ENCODE data around the gene LZTR1.
"Not testable (repeated sequence)": the region's sequence is repeated elsewhere in the genome, so short reads cannot be mapped to it uniquely, and the experiment has no call there.

Gene LZTR1

DNA sequence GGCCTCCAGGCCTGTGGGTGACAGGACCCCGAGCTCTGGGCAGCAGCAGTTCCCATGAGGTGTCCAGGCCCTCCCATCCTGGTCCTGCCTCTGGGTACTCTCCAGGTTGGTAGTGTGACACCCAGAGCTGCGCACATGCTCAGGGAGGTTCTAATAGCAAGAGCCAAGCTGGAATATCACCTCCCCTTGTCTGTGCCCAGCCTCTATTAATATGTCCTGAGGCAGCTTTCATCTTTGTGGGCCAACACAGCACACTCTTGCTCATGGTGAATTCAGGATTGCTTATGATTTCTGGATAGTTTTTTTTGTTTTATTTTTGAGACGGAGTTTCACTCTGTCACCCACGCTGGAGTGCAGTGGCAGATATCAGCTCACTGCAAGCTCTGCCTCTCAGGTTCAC is 36.2 kb downstream of the LZTR1 start:
- no peak for DNase-seq

DNA sequence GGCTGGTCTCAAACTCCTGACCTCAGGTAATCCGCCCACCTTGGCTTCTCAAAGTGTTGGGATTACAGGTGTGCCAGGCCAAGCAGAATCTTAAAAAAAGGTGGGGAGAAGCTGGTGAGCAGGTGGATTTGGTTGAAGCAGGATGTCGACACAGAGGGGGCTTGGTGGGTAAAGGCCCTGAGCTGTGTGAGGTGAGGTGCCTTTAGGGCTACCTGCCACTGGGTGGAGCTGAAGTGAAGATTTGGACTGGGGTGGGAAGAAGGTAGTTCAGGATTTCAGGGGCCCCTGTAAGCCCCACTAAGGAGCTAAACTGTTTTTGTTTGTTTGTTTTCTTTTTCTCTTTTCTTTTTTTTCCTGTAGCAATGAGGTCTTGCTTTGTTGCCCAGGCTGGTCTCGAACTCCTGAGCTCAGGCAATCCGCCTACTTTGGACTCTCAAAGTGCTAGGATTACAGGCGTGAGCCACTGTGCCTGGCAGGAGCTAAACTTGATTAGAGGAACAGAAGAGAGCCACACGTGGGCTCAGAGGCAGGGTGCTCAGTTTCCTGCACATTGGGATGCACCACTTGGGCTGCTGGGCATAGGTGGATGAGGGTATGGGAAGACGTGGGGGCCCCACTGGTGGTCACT is 38.8 kb downstream of the LZTR1 start:
- no peak for DNase-seq

DNA sequence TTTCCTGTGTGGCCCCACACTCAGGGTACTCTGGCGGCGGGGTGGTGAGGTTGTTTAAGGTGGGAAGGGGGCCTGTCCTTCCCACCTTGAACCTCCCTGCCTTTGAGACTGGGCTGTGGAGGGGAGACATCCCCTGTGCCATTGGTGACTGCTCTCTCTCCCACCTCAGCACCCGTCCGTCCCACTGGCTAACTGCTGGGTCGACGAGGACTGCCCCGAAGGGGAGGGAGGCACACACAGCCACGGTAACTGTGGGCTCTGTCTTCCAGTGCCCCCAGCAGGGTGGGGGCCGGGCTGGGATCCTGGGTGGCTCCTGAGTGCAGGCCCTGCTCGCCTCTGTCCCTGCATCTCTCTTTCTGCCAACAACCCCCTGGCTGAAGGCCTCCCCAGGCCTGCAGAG is 40.4 kb downstream of the LZTR1 start:
- no peak for DNase-seq

DNA sequence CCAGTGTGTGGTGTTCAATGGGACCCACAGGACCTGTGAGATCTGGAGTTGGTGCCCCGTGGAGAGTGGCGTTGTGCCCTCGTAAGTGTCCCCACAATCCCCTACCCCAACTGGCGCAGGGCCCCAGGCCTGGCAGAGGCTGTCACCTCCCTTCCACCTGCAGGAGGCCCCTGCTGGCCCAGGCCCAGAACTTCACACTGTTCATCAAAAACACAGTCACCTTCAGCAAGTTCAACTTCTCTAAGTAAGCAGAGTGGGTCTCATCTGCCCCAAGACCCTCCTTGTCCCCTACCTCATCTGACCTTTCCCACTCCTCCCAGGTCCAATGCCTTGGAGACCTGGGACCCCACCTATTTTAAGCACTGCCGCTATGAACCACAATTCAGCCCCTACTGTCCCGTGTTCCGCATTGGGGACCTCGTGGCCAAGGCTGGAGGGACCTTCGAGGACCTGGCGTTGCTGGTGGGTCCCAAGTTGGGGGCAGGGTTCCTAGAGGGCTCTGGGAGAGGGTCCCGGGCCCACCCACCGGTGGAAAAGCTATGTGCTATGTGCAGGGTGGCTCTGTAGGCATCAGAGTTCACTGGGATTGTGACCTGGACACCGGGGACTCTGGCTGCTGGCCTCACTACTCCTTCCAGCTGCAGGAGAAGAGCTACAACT is 41.0 kb downstream of the LZTR1 start:
- DNase-seq, result no peak

DNA sequence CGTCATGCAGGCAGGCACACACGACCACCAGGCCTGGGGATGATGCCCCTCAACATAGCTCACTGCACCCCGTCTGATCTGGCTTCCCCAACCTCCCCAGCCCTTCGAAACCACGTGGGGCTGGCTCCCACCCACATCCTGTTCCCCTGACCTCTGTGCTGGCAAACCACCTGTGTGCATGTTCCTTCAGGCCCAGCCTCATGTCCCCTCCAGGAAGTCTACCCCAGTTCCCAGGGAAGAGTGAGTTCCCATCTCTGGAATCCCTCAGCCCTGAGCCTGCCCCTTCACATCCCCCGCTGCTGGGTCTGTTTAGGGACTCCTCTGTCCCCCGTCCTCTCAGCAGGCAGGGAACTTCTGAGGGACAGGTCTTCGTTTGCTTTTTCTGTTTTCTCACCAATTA is 43.2 kb downstream of the LZTR1 start:
- no peak for DNase-seq

DNA sequence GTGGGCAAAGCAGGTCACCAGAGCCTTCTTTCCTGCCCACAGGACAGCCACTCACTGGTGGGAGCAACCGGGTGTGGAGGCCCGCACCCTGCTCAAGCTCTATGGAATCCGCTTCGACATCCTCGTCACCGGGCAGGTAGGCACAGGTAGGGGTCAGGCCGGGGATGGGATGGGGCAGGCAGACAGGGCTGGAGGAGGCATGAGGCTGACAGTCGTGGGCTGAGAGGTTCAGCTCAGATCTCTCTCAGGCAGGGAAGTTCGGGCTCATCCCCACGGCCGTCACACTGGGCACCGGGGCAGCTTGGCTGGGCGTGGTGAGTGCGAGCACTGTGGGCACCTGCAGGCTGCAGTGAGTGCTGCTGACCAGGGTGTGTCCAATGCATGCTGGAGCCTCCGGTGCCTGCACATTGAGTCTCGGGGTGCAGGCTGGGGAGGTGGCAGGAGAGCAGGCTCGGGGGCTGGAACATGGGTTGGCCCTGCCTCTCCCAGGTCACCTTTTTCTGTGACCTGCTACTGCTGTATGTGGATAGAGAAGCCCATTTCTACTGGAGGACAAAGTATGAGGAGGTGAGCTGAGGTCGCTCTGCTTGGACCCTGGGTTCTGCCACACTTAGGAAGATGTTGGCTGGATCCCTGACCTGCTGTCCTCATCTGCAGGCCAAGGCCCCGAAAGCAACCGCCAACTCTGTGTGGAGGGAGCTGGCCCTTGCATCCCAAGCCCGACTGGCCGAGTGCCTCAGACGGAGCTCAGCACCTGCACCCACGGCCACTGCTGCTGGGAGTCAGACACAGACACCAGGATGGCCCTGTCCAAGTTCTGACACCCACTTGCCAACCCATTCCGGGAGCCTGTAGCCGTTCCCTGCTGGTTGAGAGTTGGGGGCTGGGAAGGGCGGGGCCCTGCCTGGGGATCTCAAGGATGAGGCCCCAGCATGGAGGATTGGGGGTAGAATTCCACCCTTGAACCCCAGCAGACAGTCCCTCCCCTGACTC is 44.0 kb downstream of the LZTR1 start:
- DNase-seq, result no peak

DNA sequence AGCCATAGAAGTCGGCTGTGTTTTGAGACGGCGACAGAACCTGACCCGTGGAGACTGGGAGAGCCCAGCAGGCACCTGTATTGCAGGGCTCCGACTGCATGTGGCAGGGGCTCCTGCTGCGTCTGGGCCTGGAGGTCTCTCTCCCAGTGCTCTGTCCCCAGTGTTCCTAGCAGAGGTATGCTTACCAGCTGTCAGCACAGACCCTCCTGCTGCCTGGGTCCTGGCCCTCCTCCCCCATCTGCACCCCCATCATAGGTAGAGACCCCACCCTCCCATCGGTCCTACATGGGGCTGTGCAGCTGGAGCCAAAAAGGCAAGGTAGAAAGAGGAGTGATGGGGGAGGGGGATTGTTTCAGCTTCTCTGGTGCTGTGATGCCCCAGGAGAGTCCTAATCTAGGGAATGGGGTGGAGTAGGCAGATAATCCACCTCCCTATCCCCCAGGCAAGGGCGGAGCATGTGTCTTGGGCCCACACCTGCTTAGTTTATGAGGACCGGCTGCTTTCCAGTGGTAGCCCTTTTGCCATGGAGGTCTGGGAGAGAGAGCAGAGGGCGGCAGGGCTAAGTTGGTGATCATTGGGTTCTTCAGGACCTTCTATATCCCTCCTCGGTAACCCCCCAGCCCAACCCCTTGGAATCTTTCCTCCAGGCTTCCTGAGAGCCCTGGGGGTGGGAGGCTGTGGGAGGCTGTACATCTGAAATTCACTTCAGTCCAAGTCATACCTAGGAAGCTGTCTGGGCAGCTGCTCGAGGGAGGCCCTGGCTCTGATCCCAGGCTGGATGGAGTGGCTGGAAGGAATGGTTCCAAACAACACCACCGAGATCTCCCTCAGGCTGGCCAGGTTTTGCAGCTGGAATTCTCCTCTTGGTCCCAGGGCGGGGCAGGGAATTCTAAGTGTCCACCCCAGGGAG is 44.9 kb downstream of the LZTR1 start:
- no peak for DNase-seq

DNA sequence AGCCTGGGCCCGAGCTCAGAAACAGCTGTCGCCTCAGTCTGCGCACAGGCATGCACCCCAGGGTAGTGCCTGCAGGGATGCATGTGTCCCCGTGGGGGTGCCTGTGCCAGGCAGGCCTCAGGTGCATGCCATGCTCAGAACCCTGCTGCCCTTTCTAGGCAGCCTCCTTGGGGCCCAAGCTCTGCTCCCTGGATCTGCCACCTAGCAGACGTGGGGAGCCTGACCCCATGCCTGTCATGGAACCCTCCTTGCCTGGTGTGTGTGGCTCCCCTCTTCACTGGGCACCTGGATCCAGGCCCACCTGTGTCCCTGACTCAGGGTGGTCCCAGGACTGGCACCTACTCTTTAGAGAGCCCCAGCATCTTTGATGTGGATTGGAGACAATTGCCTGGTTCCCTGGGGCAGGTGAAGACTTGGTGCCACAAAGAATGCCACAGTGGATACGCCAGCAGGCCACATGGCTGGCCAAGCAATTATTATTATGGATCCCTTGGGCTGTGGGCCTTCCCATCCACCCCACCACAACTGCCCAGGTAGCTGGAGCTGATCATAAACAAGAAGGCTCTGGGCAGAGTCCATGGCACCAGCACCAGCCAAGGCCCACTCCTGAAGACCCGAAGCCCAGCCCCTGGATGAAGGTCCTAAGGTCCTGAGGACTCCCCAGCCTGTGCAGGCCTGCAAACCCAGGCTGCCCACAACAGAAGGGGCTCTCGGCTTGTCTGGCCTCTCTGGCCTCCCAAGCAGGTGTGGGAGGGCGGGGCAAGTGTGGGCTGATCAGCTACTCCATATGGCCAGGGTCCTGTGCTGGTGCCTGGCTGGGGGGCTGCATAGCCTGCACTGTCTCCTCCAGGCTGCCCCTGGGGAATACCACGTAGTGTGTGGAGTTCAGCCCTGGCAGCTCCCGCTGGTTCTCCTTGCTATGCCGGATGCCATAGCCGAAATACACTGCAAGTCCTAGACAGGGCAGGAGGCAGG is 46.5 kb downstream of the LZTR1 start:
- no peak for DNase-seq

DNA sequence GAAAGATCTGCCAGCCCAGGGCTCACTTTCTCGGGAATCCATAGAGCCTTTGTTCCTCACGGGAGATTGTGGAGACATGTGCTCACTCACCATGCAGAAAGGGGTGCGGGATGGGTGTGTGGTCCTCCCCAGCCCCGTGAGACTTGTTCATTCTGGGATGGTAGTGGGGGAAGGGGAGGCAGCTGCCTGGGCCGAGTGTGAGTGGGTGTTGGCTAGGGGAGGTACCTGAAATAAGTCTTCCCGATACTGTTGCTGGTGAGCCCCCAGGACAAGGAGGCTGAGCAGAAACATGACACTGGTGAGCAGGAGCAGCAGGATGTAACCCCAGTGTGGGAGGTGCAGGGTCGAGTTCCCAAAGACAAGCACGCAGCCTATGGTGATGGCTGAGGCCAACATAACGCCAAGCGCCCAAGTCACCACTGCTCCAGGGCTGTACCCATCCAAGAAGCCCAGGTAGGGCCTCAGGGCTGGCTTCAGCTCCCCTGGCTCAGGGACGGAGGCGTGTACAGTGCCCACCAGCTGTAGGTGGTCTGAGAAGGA is 47.5 kb downstream of the LZTR1 start:
- no peak for DNase-seq

DNA sequence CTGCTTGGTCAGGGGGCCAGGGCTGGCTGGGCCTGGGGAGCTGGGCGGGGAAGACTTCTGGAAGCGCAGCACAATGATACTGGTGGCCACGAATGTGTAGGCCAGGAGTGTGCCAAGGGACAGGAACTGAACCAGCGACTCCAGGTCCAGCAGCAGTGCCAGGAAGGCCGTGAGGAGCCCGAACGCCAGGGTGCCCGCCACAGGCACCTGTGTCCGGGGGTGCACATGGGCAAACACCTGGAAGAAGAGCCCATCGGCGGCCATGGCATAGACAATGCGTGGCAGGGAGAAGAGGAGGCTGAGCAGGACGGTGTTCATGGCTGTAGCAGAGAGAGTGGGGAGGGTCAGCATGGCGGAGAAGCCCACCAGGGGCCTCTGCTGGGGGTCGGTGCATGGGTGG is 47.9 kb downstream of the LZTR1 start:
- DNase-seq, result no peak

DNA sequence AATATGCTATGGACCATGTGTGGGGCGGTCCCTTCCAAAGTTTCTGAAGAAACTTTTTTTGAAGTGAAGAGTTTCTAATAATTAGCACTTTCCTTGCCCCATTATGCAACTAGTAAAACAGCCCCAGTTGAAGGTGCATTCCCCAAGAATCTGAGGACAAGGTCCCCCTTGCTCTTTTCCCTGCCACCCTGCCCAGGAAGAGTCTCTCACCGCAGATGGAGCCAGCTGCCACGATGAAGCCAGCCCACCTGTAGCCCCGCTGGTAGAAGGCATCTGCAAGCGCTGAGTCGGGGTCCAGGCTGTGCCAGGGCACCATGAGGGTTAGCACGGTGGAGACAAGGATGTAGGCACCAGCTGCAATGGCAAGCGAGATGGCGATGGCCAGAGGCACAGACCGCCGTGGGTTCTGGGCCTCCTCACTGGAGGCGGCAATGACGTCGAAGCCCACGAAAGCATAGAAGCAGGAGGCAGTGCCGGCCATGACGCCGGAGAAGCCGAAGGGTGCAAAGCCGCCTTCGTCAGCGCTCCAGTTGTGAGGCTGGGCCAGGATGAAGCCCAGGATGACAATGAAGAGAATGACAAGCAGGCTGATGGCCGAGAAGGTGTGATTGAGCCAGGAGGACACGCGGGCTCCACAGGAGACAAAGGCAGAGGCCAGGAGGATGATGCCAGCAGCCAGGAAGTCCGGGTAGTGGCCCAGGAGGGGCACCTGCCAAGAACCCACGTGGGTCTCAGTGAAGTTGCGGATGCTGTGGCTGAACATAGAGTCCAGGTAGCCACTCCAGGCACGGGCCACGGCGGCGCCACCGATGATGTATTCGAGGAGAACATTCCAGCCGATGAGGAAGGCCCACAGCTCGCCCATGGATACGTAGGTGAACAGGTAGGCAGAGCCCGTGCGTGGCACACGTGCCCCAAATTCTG is 48.8 kb downstream of the LZTR1 start:
- no peak for DNase-seq

DNA sequence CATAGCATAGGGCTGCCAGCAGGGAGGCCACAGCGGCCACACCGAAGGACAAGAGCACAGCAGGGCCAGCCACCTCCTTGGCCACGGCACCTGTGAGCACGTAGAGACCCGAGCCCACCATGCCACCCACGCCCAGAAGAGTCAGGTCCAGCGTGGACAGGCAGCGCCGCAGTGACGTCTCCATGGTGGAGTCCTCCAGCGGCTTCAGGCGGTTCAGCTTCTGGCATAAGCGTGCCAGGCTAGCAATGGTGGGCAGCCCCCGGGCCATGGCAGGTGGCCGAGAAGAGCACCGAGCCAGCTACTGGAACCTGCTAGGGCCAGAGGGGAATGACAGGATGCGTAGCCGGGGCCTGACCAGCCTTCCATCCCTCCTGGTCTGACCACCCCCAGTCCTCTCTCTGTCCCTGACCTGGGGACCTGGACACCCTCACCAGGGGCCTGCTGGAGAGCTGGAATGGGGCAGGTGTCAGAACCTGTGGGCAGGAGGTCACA is 49.5 kb downstream of the LZTR1 start:
- DNase-seq, result no peak

DNA sequence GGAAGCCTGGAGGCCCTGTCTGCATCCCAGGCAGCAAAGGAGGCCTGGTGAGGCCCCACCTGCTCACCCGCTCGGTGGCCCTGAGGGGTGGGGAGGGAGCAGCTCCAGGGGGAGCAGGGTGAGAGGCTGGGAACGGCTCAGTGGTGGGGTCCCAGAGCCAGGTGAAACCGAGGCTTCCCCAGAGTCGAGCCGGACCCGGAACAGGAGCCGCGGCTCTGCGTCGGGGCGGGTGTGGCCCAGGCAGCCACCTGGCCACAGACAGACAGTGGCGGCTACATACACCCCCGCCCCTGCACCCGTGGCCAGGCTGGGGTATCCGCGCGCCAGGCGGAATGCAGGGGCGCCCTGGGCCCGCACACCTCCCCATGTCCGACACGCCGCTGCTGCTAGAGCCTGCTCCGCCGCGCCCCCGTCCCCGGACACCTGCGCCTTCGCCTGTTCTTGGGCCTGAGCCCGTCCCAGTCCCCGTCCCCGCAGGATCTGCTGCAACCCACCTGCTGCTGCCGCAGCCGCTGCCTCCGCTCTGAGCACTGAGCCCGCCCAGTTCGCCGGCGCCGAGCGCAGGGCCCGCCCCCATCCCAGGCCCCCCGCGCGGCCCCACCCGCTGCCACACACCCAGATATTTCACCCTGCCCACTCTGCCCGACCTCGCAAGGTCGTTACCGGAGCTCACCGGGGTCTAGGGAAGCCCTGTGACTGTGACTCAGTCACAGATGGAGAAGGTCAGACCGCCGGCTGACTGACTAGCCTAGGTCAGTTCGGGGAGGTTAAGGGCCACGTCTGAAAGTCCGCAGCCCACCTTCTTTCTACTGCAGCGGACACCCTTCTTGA is 50.2 kb downstream of the LZTR1 start, which contains the start of gene SLC7A4:
TSS of gene SLC7A4 (minus strand) at position 525 of the 831 bp plus-strand sequence. CDS start 749 bp downstream, outside the sequence.
- DNase-seq, result no peak

DNA sequence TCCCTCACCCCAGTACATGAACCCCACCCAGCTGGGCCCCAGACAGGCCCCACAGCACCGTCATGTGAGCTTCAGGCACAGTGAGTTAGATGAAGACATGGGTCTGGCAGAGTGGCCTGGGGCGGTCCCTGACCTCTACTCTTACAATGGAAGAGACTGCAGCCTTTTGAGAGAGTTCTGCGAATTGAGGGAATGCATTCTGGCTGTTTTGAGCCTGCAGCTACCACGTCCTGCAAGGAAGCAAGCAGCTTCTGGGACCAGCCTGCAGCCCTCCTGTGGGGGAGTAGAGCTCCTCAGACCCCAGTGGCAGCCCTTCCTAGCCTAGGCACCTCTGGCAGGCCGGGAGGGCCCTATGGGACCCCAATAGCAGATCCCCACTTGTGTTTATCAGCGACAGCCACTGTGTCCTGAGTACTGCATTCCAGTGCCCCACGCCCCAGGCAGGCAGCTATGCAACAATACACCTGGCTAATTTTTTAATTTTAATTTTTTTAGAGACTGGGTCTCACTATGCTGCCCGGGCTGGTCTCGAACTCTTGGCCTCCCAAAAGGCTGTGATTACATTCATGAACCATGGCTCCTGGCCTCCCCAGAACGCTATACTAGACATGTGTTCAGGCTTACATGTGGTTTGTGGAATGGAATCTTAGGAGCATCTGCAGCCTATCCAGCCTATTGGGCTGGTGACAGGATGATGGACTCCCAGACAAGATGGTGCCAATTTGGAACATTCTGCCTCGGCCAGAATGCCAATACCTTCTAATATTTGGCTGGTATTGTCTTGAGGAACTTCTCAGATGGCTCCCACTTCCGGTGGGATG is 51.0 kb downstream of the LZTR1 start:
- no peak for DNase-seq

DNA sequence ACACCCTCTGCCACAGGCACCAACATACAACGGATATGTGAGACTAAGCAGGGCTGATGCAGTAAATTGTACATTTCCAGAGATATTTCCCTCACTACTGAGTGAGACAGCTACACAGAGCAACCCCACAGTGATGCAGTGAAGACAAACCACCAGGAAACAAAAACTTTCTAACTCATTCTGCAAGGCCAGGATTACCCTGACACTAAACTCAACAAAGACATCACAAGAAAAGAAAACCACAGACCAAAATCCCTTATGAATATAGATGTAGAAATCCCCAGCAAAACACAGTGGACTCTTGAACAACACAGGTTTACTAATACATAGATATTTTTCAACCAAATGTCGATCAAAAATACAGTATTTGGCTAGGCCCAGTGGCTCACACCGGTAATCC is 51.8 kb downstream of the LZTR1 start:
- no peak for DNase-seq

DNA sequence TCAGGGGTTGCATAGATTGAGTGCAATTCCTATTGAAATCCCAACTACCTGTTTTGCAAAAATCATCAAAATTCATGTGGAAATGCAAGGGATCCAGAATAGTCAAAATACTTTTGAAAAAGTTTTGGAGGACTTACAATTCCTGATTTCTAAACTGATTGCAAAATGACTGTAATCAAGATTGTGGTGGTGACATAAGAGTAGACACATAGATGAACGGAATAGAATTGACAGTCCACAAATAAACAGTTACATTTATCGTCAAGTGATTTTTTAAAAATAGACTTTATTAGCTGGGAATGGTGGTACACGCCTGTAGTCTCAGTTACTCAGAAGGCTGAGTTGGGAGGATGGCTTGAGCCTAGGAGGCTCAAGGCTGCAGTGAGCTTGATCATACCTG is 52.9 kb downstream of the LZTR1 start:
- no peak for DNase-seq

DNA sequence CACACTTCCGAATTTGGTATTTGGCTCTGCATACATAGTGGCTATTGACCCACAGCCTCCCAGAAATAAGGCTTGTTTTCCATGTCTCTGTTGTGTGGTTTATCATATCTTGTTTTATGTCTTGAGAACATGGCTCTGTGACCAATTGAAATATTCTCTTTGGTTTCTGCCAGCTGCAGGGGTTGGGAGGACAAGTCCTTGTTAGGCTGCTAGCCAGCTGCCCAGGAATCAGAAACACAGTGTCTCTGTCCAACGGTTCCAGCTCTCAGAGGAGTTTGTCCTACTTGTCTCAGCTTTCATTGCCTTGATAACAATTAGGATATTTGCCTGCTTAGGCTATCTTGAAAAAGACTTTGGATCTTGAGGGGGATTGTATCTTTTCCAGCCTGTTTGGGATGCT is 56.3 kb downstream of the LZTR1 start:
- no peak for DNase-seq

DNA sequence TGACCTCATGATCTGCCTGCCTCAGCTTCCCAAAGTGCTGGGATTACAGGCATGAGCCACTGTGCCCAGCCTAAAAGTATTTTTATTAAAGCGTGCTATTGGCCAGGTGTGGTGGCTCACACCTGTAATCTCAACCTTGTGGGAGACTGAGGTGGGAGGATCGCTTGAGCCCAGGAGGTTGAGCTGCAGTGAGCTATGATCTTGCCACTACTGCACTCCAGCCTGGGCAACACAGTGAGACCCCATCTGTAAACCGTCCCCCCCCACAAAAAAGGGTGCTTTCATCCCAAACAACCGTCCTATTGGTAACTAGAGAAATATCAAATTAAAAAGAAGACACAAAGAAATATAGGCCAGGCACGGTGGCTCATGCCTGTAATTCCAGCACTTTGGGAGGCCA is 57.1 kb downstream of the LZTR1 start:
- not testable (repeated sequence) for DNase-seq
